ENCODE results near the gene DEPP1.

DNA sequence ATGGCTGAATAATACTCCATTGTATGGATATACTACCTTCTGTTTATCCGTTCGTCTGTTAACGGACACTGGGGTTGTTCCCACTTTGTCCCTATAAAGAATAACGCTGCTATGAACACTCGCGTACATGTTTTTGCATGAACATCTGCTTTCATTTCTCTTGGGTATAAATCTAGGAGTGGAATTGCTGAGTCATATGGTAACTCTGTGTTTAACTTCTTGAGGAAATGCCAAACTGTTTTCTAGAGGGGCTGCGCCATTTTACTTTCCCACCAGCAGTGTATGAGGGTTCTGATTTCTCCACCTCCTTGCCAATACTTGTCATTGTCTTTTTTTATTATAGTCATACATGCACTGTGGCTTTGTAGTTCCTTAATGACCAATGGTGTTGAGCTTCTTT is 39.7 kb downstream of the DEPP1 start:
- TF ChIP-seq, protein P1, sequence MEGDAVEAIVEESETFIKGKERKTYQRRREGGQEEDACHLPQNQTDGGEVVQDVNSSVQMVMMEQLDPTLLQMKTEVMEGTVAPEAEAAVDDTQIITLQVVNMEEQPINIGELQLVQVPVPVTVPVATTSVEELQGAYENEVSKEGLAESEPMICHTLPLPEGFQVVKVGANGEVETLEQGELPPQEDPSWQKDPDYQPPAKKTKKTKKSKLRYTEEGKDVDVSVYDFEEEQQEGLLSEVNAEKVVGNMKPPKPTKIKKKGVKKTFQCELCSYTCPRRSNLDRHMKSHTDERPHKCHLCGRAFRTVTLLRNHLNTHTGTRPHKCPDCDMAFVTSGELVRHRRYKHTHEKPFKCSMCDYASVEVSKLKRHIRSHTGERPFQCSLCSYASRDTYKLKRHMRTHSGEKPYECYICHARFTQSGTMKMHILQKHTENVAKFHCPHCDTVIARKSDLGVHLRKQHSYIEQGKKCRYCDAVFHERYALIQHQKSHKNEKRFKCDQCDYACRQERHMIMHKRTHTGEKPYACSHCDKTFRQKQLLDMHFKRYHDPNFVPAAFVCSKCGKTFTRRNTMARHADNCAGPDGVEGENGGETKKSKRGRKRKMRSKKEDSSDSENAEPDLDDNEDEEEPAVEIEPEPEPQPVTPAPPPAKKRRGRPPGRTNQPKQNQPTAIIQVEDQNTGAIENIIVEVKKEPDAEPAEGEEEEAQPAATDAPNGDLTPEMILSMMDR (IDR thresholded peaks at IDR 0.05) = no peak
- TF ChIP-seq EP300 (IDR thresholded peaks at IDR 0.05) = no peak
